ENCODE measurements around the gene RNF5.

The RNF5 gene

GRCh38 chr6:32133786-32134185 lies 44.4 kb upstream of the RNF5 start:
- no peak for TF ChIP-seq RAD21 (IDR thresholded peaks at IDR 0.05; ENCODE audit: low read depth)
- TF ChIP-seq CREB1 (IDR thresholded peaks at IDR 0.05; ENCODE audit: low read depth), result no peak
- TF ChIP-seq EP300 (IDR thresholded peaks at IDR 0.05; ENCODE audit: borderline replicate concordance), result no peak
- no peak for TF ChIP-seq TEAD4 (IDR thresholded peaks at IDR 0.05)
- no peak for TF ChIP-seq YY1 (IDR thresholded peaks at IDR 0.05; ENCODE audit: low read depth)
- TF ChIP-seq TAF1 (IDR thresholded peaks at IDR 0.05; ENCODE audit: low read depth), result no peak
- TF ChIP-seq MAX (IDR thresholded peaks at IDR 0.05), result no peak
- no peak for TF ChIP-seq REST (IDR thresholded peaks at IDR 0.05; ENCODE audit: low read depth)
- TF ChIP-seq FOXM1 (IDR thresholded peaks at IDR 0.05; ENCODE audit: borderline replicate concordance, low read depth), result no peak
- TF ChIP-seq USF1 (IDR thresholded peaks at IDR 0.05), result no peak
- TF ChIP-seq CEBPB (IDR thresholded peaks at IDR 0.05), result no peak
- no peak for TF ChIP-seq ZBTB7A (IDR thresholded peaks at IDR 0.05; ENCODE audit: low read depth)
- TF ChIP-seq EGR1 (IDR thresholded peaks at IDR 0.05), result no peak
- TF ChIP-seq NFIC (IDR thresholded peaks at IDR 0.05), result no peak
- no peak for TF ChIP-seq TCF12 (IDR thresholded peaks at IDR 0.05; ENCODE audit: low read depth)

- TF ChIP-seq FOXM1 (IDR thresholded peaks at IDR 0.05; ENCODE audit: borderline replicate concordance, low read depth) (no peak), TEAD4 (IDR thresholded peaks at IDR 0.05) (no peak), MAX (IDR thresholded peaks at IDR 0.05) (no peak), EP300 (IDR thresholded peaks at IDR 0.05; ENCODE audit: borderline replicate concordance) (no peak), YY1 (IDR thresholded peaks at IDR 0.05; ENCODE audit: low read depth) (no peak), TCF12 (IDR thresholded peaks at IDR 0.05; ENCODE audit: low read depth) (no peak), CEBPB (IDR thresholded peaks at IDR 0.05) (no peak), NFIC (IDR thresholded peaks at IDR 0.05) (no peak), ZBTB7A (IDR thresholded peaks at IDR 0.05; ENCODE audit: low read depth) (no peak), CREB1 (IDR thresholded peaks at IDR 0.05; ENCODE audit: low read depth) (no peak), USF1 (IDR thresholded peaks at IDR 0.05) (no peak), TAF1 (IDR thresholded peaks at IDR 0.05; ENCODE audit: low read depth) (no peak), EGR1 (IDR thresholded peaks at IDR 0.05) (no peak), RAD21 (IDR thresholded peaks at IDR 0.05; ENCODE audit: low read depth) (no peak), REST (IDR thresholded peaks at IDR 0.05; ENCODE audit: low read depth) (no peak)
These were observed 40.8 kb upstream of the RNF5 start for GRCh38 chr6:32137454-32137853.

GRCh38 chr6:32139590-32139989 lies 38.6 kb upstream of the RNF5 start:
- TF ChIP-seq EP300 (IDR thresholded peaks at IDR 0.05; ENCODE audit: borderline replicate concordance), result no peak
- no peak for TF ChIP-seq USF1 (IDR thresholded peaks at IDR 0.05)
- TF ChIP-seq NFIC (IDR thresholded peaks at IDR 0.05), result no peak
- TF ChIP-seq ZBTB7A (IDR thresholded peaks at IDR 0.05; ENCODE audit: low read depth), result no peak
- no peak for TF ChIP-seq REST (IDR thresholded peaks at IDR 0.05; ENCODE audit: low read depth)
- no peak for TF ChIP-seq TCF12 (IDR thresholded peaks at IDR 0.05; ENCODE audit: low read depth)
- TF ChIP-seq FOXM1 (IDR thresholded peaks at IDR 0.05; ENCODE audit: borderline replicate concordance, low read depth), result no peak
- no peak for TF ChIP-seq TAF1 (IDR thresholded peaks at IDR 0.05; ENCODE audit: low read depth)

- TF ChIP-seq MAX (IDR thresholded peaks at IDR 0.05) (no peak), REST (IDR thresholded peaks at IDR 0.05; ENCODE audit: low read depth) (no peak), CREB1 (IDR thresholded peaks at IDR 0.05; ENCODE audit: low read depth) (no peak), FOXM1 (IDR thresholded peaks at IDR 0.05; ENCODE audit: borderline replicate concordance, low read depth) (no peak), TAF1 (IDR thresholded peaks at IDR 0.05; ENCODE audit: low read depth) (no peak), TCF12 (IDR thresholded peaks at IDR 0.05; ENCODE audit: low read depth) (no peak), RAD21 (IDR thresholded peaks at IDR 0.05; ENCODE audit: low read depth) (no peak), NFIC (IDR thresholded peaks at IDR 0.05) (no peak), YY1 (IDR thresholded peaks at IDR 0.05; ENCODE audit: low read depth) (no peak), TEAD4 (IDR thresholded peaks at IDR 0.05) (no peak)
These were observed 37.7 kb upstream of the RNF5 start for GRCh38 chr6:32140420-32141046.

All from Ishikawa (cell line).